Endodermal cell (in vitro differentiated cells): ENCODE results near the gene PGAM5. TPM values are rescaled to one million over a fixed set of nuclear protein-coding genes. Genes with fewer than 3 reads are reported as not detected.

ENCODE experiments used
- DNase-seq: peaks from one replicate; pipeline ENCODE4 v3.0.0-alpha.2; 2017
- H3K27ac ChIP-seq: 2 replicates; pipeline ENCODE4 v1.5.1; 2013; ENCODE audit warnings: mild to moderate bottlenecking, low read depth, low read length, moderate library complexity
- H3K27me3 ChIP-seq: 2 replicates; pipeline ENCODE4 v1.6.1; 2013; ENCODE audit warnings: mild to moderate bottlenecking, low read length, moderate library complexity; ENCODE audit not compliant: insufficient read depth, control insufficient read depth, poor library complexity, severe bottlenecking
- H3K36me3 ChIP-seq: 2 replicates; pipeline ENCODE4 v1.7.0; 2013; ENCODE audit warnings: mild to moderate bottlenecking, low read length, moderate library complexity; ENCODE audit not compliant: control insufficient read depth, insufficient read depth
- H3K4me1 ChIP-seq: one replicate; pipeline ENCODE4 v1.7.0; 2013; ENCODE audit warnings: low read length; ENCODE audit not compliant: control insufficient read depth, insufficient read depth
- H3K4me3 ChIP-seq: 2 replicates; pipeline ENCODE4 v1.5.1; 2013; ENCODE audit warnings: mild to moderate bottlenecking, low read length, moderate library complexity
- H3K9ac ChIP-seq: 2 replicates; pipeline ENCODE4 v1.6.1; 2013; ENCODE audit warnings: mild to moderate bottlenecking, low read length, moderate library complexity; ENCODE audit not compliant: poor library complexity, severe bottlenecking; ENCODE audit errors: extremely low read depth
- H3K9me3 ChIP-seq: 2 replicates; pipeline ENCODE4 v1.6.1; 2013; ENCODE audit warnings: mild to moderate bottlenecking, low read length, moderate library complexity; ENCODE audit not compliant: control insufficient read depth
- H3K27ac Mint-ChIP-seq: 2 replicates; pipeline ENCODE4 v1.8.0; 2020; ENCODE audit warnings: mixed read lengths
- H3K27me3 Mint-ChIP-seq: 2 replicates; pipeline ENCODE4 v1.8.0; 2021; ENCODE audit warnings: mild to moderate bottlenecking, mixed read lengths; ENCODE audit not compliant: insufficient read depth
- H3K36me3 Mint-ChIP-seq: 2 replicates; pipeline ENCODE4 v1.8.0; 2020; ENCODE audit warnings: low read depth, mixed read lengths
- H3K4me1 Mint-ChIP-seq: 2 replicates; pipeline ENCODE4 v1.8.0; 2020; ENCODE audit warnings: mixed read lengths
- H3K4me3 Mint-ChIP-seq: 2 replicates; pipeline ENCODE4 v1.8.0; 2020; ENCODE audit warnings: mild to moderate bottlenecking, moderate library complexity, mixed read lengths
- H3K9me3 Mint-ChIP-seq: 2 replicates; pipeline ENCODE4 v1.8.0; 2020; ENCODE audit warnings: mild to moderate bottlenecking, mixed read lengths
- WGBS, 2 experiments: methylation state at CpG; one replicate each; pipeline versions ENCODE4 v1.1.5 to v1.1.7; 2013; ENCODE audit warnings: missing lambda C conversion rate in 2 of 2, mixed read lengths in 1 of 2; ENCODE audit not compliant: insufficient coverage in 1 of 2, insufficient read length in 1 of 2; 5-methylcytosine and 5-hydroxymethylcytosine counted together
- total RNA-seq, 2 donors: library from RNA; stranded (reverse); fragmentation: NEBNext Ultra II Directional in 1 of 2; extraction: Animal tissue kit (Norgen Biotek cat#: 25700) in 1 of 2; gene quantifications; 2 replicates in 1 of 2; 3 replicates in 1 of 2; pipeline ENCODE4 v1.2.1, GENCODE V29; 2021
- TF ChIP-seq, protein P1 (sequence below): fragments of 200-600 bp; sonication (generic); conservative IDR thresholded peaks from 2 replicates; pipeline ENCODE4 v1.5.0; 2021; ENCODE audit warnings: antibody characterized with exemption, mild to moderate bottlenecking

PGAM5 gene
- total RNA-seq, 2 donors from 2014 or later: 60.2 to 64.3 TPM

DNA sequence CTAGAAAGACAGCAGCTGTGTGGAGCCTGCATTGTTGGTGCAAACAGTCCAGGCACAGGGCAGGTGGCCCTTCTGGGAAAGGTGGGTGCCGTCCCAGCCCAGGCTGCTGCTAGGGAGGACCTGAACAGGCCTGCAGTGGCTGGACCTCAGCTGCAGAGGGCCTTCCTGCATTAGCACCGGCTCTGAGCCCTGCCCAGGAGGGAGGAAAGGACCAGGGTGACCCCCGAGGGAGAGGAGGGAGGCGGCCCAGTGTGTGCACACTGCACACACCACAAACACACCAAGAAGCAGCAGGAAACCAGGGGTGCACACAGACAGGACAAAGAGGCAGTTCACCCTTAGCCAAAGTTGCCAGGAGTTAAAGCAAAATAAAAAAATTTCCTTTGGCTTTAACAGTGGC lies 8.0 kb upstream of the PGAM5 start:
- DNase-seq: no peak
- no peaks in the 10 kb centered on the region for H3K4me1 Mint-ChIP-seq

DNA sequence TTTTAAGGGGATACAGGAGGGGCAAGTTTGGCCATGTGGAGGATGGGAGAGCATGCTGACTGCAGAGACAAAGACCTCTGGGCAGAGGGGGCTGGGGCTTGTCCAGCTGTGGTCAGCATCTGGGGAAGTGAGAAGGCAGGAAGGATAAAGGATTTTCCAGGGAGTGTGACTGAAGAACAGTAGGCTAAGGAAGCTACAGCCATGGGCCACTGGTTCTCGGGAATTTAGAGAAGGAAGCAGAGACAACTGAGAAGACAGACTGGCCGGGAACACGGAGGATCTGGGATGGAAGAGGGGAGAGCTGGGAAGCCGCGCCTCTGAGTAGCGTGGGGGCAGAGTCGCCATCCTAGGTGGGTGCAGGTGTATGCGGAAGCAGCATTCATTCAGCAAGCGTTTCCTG lies 7.0 kb upstream of the PGAM5 start:
- Mint-ChIP-seq H3K9me3 (no peaks in the 10 kb centered on the region), H3K4me1 (no peaks in the 10 kb centered on the region), H3K27me3 (no peaks in the 10 kb centered on the region), H3K27ac (peak overlapping the region; percentile 44), H3K4me3 (no peak overlapping the region), H3K36me3 (peaks cover 49% of the 10 kb centered on the region)
- Histone ChIP-seq H3K27me3 (no peaks in the 10 kb centered on the region), H3K4me3 (no peak overlapping the region), H3K27ac (no peak overlapping the region), H3K4me1 (no peaks in the 10 kb centered on the region), H3K9ac (no peak overlapping the region), H3K9me3 (no peaks in the 10 kb centered on the region), H3K36me3 (peaks cover 26% of the 10 kb centered on the region)
- TF ChIP-seq, protein P1, sequence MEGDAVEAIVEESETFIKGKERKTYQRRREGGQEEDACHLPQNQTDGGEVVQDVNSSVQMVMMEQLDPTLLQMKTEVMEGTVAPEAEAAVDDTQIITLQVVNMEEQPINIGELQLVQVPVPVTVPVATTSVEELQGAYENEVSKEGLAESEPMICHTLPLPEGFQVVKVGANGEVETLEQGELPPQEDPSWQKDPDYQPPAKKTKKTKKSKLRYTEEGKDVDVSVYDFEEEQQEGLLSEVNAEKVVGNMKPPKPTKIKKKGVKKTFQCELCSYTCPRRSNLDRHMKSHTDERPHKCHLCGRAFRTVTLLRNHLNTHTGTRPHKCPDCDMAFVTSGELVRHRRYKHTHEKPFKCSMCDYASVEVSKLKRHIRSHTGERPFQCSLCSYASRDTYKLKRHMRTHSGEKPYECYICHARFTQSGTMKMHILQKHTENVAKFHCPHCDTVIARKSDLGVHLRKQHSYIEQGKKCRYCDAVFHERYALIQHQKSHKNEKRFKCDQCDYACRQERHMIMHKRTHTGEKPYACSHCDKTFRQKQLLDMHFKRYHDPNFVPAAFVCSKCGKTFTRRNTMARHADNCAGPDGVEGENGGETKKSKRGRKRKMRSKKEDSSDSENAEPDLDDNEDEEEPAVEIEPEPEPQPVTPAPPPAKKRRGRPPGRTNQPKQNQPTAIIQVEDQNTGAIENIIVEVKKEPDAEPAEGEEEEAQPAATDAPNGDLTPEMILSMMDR: no peak
- DNase-seq: no peak
- WGBS, 2 experiments: 93 to 94% methylated on average over 9 of the region's 9 CpGs

More for the DNA sequence above, 8.0 kb upstream of the PGAM5 start:
- H3K9me3 Mint-ChIP-seq: no peaks in the 10 kb centered on the region
- H3K27me3 ChIP-seq: no peaks in the 10 kb centered on the region
- H3K9ac ChIP-seq: no peak overlapping the region
- no peak overlapping the region for H3K4me3 Mint-ChIP-seq
- H3K36me3 ChIP-seq: peaks cover 34% of the 10 kb centered on the region
- H3K27ac Mint-ChIP-seq: no peak overlapping the region
- no peaks in the 10 kb centered on the region for H3K27me3 Mint-ChIP-seq
- 61 to 79% methylated on average over 2 to 4 of the region's 4 CpGs for WGBS, 2 experiments
- H3K27ac ChIP-seq: no peak overlapping the region
- TF ChIP-seq, protein P1: peak; percentile 24
- no peak overlapping the region for H3K4me3 ChIP-seq
- H3K9me3 ChIP-seq: no peaks in the 10 kb centered on the region
- peaks cover 53% of the 10 kb centered on the region for H3K36me3 Mint-ChIP-seq
- no peaks in the 10 kb centered on the region for H3K4me1 ChIP-seq

DNA sequence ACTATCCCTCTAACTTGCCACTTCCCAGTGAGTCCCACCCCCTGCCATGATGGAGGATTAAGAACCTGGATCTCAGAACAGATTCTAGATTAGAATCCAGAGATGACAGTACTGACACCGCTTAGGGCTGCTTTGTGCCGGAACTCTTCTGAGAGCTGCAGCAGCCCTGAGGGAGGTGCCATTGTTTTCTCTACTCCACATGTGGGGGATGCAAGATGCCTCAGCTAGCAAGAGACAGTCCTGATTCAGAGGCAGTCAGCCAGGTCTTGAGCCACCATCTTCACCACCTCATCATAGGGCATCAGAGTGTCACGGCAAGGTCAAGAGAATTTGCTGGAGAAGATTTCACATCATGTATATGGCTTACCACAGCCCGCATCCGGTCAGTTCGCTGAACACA lies 3.4 kb upstream of the PGAM5 start:
- peaks cover 2% of the 10 kb centered on the region for H3K4me1 Mint-ChIP-seq
- Histone ChIP-seq H3K9ac (no peak overlapping the region), H3K9me3 (no peaks in the 10 kb centered on the region), H3K36me3 (peaks cover 13% of the 10 kb centered on the region), H3K4me3 (no peak overlapping the region), H3K27me3 (no peaks in the 10 kb centered on the region), H3K4me1 (no peaks in the 10 kb centered on the region), H3K27ac (no peak overlapping the region)
- peaks cover 27% of the 10 kb centered on the region for H3K36me3 Mint-ChIP-seq
- no peak overlapping the region for H3K4me3 Mint-ChIP-seq
- peak overlapping the region; percentile 8 for H3K27ac Mint-ChIP-seq
- no peaks in the 10 kb centered on the region for H3K27me3 Mint-ChIP-seq
- peak; percentile 59 for DNase-seq
- TF ChIP-seq, protein P1: no peak
- WGBS, 2 experiments: 88 to 95% methylated on average over 6 of the region's 6 CpGs
- H3K9me3 Mint-ChIP-seq: no peaks in the 10 kb centered on the region
